HG02870 (cell line): ENCODE results near the gene F3.

Experiments
- ATAC-seq: cut with Tn5 transposase; IDR thresholded peaks from one replicate; pipeline ENCODE4 v1.9.1; 2021; ENCODE audit warnings: mild to moderate bottlenecking, moderate library complexity; ENCODE audit not compliant: unreplicated experiment

Gene F3

GRCh38 chr1:94553323-94553730 lies 11.8 kb upstream of the F3 start:
- ATAC-seq, result no peak

- no peak for ATAC-seq
Observed at GRCh38 chr1:94552071-94552586, 10.6 kb upstream of the F3 start.

GRCh38 chr1:94551449-94551848 lies 9.9 kb upstream of the F3 start:
- ATAC-seq, result no peak

GRCh38 chr1:94550800-94551241 lies 9.3 kb upstream of the F3 start:
- ATAC-seq, result no peak

- ATAC-seq, result no peak
Observed at GRCh38 chr1:94550396-94550795, 8.8 kb upstream of the F3 start.

- no peak for ATAC-seq
Observed at GRCh38 chr1:94549706-94550105, 8.1 kb upstream of the F3 start.

- ATAC-seq, result no peak
Observed at GRCh38 chr1:94544706-94545490, 3.3 kb upstream of the F3 start.

- no peak for ATAC-seq
Observed at GRCh38 chr1:94543893-94544635, 2.5 kb upstream of the F3 start.

GRCh38 chr1:94543001-94543400 lies 1.4 kb upstream of the F3 start:
- no peak for ATAC-seq

- peak; percentile 29 for ATAC-seq
Observed at GRCh38 chr1:94542088-94542870, 720 bp upstream of the F3 start.

GRCh38 chr1:94540440-94541245 lies 916 bp downstream of the F3 start:
- no peak for ATAC-seq

GRCh38 chr1:94539496-94539895 lies 2.1 kb downstream of the F3 start:
- no peak for ATAC-seq

- no peak for ATAC-seq
Observed at GRCh38 chr1:94538243-94538827, 3.2 kb downstream of the F3 start.

GRCh38 chr1:94537254-94537653 lies 4.3 kb downstream of the F3 start:
- no peak for ATAC-seq

- no peak for ATAC-seq
Observed at GRCh38 chr1:94535879-94536278, 5.7 kb downstream of the F3 start.

GRCh38 chr1:94535095-94535494 lies 6.5 kb downstream of the F3 start:
- ATAC-seq, result no peak

- no peak for ATAC-seq
Observed at GRCh38 chr1:94532077-94532476, 9.5 kb downstream of the F3 start.

GRCh38 chr1:94531664-94532063 lies 9.9 kb downstream of the F3 start:
- no peak for ATAC-seq

- ATAC-seq, result no peak
Observed at GRCh38 chr1:94530373-94530878, 11.1 kb downstream of the F3 start.

- no peak for ATAC-seq
Observed at GRCh38 chr1:94529416-94529815, 12.1 kb downstream of the F3 start.
